ENCODE results near the gene KIF1A. TPM values are rescaled to one million over a fixed set of nuclear protein-coding genes. Genes with fewer than 3 reads are reported as not detected.
A peak's percentile ranks its signal among the peaks of the same experiment; 100 is the strongest.
"Not testable (repeated sequence)": the region's sequence is repeated elsewhere in the genome, so short reads cannot be mapped to it uniquely, and the experiment has no call there.

Gene KIF1A
- total RNA-seq, 1 donor from 2014 or later, result 52.2 TPM

- Mint-ChIP-seq H3K4me1 (ENCODE audit: unreplicated experiment) (no peaks in the 10 kb centered on the region), H3K4me3 (ENCODE audit: unreplicated experiment) (no peak overlapping the region), H3K36me3 (ENCODE audit: low read depth, unreplicated experiment) (peaks cover 7% of the 10 kb centered on the region), H3K27ac (ENCODE audit: unreplicated experiment) (no peak overlapping the region), H3K27me3 (ENCODE audit: unreplicated experiment) (peaks cover 16% of the 10 kb centered on the region), H3K9me3 (ENCODE audit: unreplicated experiment) (no peaks in the 10 kb centered on the region)
- no peak for DNase-seq (ENCODE audit: low spot score)
- no peak for TF ChIP-seq CTCF (IDR thresholded peaks at IDR 0.05; ENCODE audit: unreplicated experiment)
These were observed 27.0 kb upstream of the KIF1A start for GRCh38 chr2:240846873-240847595.

GRCh38 chr2:240846309-240846708 lies 26.3 kb upstream of the KIF1A start:
- not testable (repeated sequence) for H3K4me1 Mint-ChIP-seq (ENCODE audit: unreplicated experiment); H3K36me3 Mint-ChIP-seq (ENCODE audit: low read depth, unreplicated experiment); H3K9me3 Mint-ChIP-seq (ENCODE audit: unreplicated experiment); H3K27ac Mint-ChIP-seq (ENCODE audit: unreplicated experiment); DNase-seq (ENCODE audit: low spot score)
- H3K27me3 Mint-ChIP-seq (ENCODE audit: unreplicated experiment), result peaks cover 12% of the 10 kb centered on the region
- H3K4me3 Mint-ChIP-seq (ENCODE audit: unreplicated experiment), result peak overlapping the region; percentile 54

- Mint-ChIP-seq H3K4me1 (ENCODE audit: unreplicated experiment) (no peaks in the 10 kb centered on the region), H3K9me3 (ENCODE audit: unreplicated experiment) (no peaks in the 10 kb centered on the region), H3K27ac (ENCODE audit: unreplicated experiment) (no peak overlapping the region), H3K4me3 (ENCODE audit: unreplicated experiment) (no peak overlapping the region), H3K27me3 (ENCODE audit: unreplicated experiment) (peaks cover 11% of the 10 kb centered on the region), H3K36me3 (ENCODE audit: low read depth, unreplicated experiment) (peaks cover 7% of the 10 kb centered on the region)
- TF ChIP-seq CTCF (IDR thresholded peaks at IDR 0.05; ENCODE audit: unreplicated experiment), result peak; percentile 45
- DNase-seq (ENCODE audit: low spot score), result peak; percentile 89
These were observed 20.5 kb upstream of the KIF1A start for GRCh38 chr2:240840435-240841060.

- no peak for DNase-seq (ENCODE audit: low spot score)
- Mint-ChIP-seq H3K4me3 (ENCODE audit: unreplicated experiment) (no peak overlapping the region), H3K27me3 (ENCODE audit: unreplicated experiment) (peaks cover 9% of the 10 kb centered on the region), H3K36me3 (ENCODE audit: low read depth, unreplicated experiment) (peaks cover 3% of the 10 kb centered on the region), H3K4me1 (ENCODE audit: unreplicated experiment) (no peaks in the 10 kb centered on the region), H3K9me3 (ENCODE audit: unreplicated experiment) (no peaks in the 10 kb centered on the region), H3K27ac (ENCODE audit: unreplicated experiment) (no peak overlapping the region)
- TF ChIP-seq CTCF (IDR thresholded peaks at IDR 0.05; ENCODE audit: unreplicated experiment), result no peak
These were observed 19.4 kb upstream of the KIF1A start for GRCh38 chr2:240839152-240840143.

GRCh38 chr2:240837621-240838020 lies 17.6 kb upstream of the KIF1A start:
- no peaks in the 10 kb centered on the region for H3K9me3 Mint-ChIP-seq (ENCODE audit: unreplicated experiment)

More at GRCh38 chr2:240837621-240838020, 17.6 kb upstream of the KIF1A start:
- no peak for DNase-seq (ENCODE audit: low spot score)
- Mint-ChIP-seq H3K27me3 (ENCODE audit: unreplicated experiment) (peaks cover 9% of the 10 kb centered on the region), H3K27ac (ENCODE audit: unreplicated experiment) (no peak overlapping the region), H3K4me1 (ENCODE audit: unreplicated experiment) (no peaks in the 10 kb centered on the region), H3K36me3 (ENCODE audit: low read depth, unreplicated experiment) (peaks cover 3% of the 10 kb centered on the region), H3K4me3 (ENCODE audit: unreplicated experiment) (no peak overlapping the region)
- TF ChIP-seq CTCF (IDR thresholded peaks at IDR 0.05; ENCODE audit: unreplicated experiment), result no peak

Data from endothelial cell (in vitro differentiated cells).